ENCODE measurements around the gene SLC38A5.

DNA sequence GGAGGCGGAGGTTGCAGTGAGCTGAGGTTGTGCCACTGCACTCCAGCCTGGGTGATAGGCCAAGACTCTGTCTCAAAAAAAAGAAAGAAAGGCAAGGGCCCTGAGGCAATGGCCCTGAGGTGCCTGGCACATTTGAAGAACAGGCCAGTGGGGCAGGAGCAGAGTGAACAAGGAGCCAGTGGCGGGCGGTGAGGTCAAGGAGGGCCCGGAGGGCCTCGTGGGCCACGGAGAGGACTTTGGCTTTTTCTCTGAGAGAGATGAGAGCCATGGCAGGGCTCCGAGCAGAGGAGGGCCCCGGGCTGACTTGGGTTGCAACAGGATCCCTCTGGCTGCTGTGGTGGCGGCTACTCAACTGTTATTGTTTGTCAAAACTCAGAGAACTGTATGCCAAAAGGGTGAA is 19.2 kb upstream of the SLC38A5 start:
- TF ChIP-seq POLR2AphosphoS5 (IDR thresholded peaks at IDR 0.05; ENCODE audit: low read depth, low read length): no peak
- TF ChIP-seq POLR2A (IDR thresholded peaks at IDR 0.05; ENCODE audit: low read depth, low read length): no peak
- TF ChIP-seq TAF1 (IDR thresholded peaks at IDR 0.05; ENCODE audit: low read depth, low read length): no peak
